Omental fat pad (tissue), 4 donors: ENCODE data around the gene FCSK. TPM values are rescaled to one million over a fixed set of nuclear protein-coding genes. Genes with fewer than 3 reads are reported as not detected.
"Not testable (repeated sequence)": the region's sequence is repeated elsewhere in the genome, so short reads cannot be mapped to it uniquely, and the experiment has no call there.

Source experiments
- ATAC-seq: fragments of 150-250 bp; one replicate; pipeline ENCODE4 v1.9.1; 2016; ENCODE audit warnings: mild to moderate bottlenecking, moderate library complexity; ENCODE audit not compliant: low FRiP score
- DNase-seq: peaks from one replicate; pipeline ENCODE4 v3.0.0-alpha.2; 2019; ENCODE audit warnings: low spot score
- total RNA-seq, 4 donors: library from RNA; depleted of rRNA; stranded (reverse); fragments of >200 nt; gene quantifications; one replicate each; pipeline ENCODE4 v1.1.0, GENCODE V29; 2016
- TF ChIP-seq, protein P1 (sequence below), 3 donors: fragments of 450-650 bp; IDR thresholded peaks; one replicate each; pipeline ENCODE4 v1.5.1; 2016 to 2017; ENCODE audit warnings: antibody characterized with exemption in 3 of 3, mild to moderate bottlenecking in 3 of 3, moderate library complexity in 2 of 3

Gene FCSK
- total RNA-seq, 4 donors from 2014 or later: 7.3 to 17.3 (median 12.8) TPM

DNA sequence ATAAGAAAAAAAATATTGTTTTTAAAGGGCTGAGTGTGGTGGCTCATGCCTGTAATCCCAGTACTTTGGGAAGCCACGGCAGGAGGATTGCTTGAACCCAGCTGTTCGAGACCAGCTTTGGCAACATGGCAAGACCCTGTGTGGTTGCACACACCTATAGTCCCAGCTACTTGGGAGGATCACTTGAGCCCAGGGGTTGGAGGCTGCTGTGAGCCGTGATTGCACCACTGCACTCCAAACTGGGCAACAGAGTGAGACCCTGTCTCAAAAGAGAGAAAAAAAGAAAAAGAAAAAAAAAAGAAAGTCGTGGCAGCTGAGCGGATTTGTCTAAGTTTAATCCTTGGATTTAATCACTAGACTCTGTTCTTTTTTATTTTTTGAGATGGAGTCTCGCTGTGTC, 6.3 kb upstream of the FCSK start:
- ATAC-seq: no peak
- no peak for DNase-seq
- TF ChIP-seq, protein P1, sequence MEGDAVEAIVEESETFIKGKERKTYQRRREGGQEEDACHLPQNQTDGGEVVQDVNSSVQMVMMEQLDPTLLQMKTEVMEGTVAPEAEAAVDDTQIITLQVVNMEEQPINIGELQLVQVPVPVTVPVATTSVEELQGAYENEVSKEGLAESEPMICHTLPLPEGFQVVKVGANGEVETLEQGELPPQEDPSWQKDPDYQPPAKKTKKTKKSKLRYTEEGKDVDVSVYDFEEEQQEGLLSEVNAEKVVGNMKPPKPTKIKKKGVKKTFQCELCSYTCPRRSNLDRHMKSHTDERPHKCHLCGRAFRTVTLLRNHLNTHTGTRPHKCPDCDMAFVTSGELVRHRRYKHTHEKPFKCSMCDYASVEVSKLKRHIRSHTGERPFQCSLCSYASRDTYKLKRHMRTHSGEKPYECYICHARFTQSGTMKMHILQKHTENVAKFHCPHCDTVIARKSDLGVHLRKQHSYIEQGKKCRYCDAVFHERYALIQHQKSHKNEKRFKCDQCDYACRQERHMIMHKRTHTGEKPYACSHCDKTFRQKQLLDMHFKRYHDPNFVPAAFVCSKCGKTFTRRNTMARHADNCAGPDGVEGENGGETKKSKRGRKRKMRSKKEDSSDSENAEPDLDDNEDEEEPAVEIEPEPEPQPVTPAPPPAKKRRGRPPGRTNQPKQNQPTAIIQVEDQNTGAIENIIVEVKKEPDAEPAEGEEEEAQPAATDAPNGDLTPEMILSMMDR (IDR thresholded peaks at IDR 0.05): no peak

DNA sequence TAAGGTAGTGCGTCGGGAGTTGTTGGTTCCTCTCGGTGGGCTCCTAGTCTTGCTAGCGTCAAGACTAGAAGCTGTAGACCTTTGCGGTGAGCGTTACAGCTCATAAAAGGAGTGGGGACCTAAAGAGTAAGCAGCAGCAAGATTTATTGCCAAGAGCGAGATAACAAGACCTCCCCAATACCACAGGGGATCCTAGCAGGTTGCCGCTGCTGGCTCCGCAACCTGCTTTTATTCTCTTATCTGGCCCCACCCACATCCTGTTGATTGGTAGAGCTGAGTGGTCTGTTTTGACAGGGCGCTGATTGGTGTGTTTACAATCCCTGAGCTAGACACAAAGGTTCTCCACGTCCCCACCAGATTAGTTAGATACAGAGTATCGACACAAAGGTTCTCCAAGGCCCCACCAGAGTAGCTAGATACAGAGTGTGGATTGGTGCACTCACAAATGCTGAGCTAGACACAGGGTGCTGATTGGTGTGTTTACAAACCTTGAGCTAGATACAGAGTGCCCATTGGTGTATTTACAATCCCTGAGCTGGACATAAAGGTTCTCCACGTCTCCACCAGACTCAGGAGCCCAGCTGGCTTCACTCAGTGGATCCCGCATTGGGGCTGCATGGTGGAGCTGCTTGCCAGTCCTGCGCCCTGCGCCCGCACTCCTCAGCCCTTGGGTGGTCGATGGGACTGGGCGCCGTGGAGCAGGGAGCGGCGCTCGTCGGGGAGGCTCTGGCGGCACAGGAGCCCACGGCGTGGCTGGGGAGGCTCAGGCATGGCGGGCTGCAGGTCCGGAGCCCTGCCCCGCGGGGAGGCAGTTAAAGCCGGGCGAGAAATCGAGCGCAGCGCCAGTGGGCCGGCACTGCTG, 4.0 kb upstream of the FCSK start:
- ATAC-seq: not testable (repeated sequence)

DNA sequence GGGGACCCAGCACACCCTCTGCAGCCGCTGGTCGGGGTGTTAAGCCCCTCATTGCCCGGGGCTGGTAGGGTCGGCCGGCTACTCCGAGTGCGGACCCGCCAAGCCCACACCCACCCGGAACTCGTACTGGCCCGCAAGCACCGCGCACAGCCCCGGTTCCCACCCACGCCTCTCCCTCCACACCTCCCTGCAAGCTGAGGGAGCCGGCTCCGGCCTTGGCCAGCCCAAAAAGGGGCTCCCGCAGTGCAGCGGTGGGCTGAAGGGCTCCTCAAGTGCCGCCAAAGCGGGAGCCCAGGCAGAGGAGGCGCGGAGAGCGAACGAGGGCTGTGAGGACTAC, 3.4 kb upstream of the FCSK start:
- DNase-seq, ATAC-seq: not testable (repeated sequence)

More for the DNA sequence above, 4.0 kb upstream of the FCSK start:
- not testable (repeated sequence) for DNase-seq

DNA sequence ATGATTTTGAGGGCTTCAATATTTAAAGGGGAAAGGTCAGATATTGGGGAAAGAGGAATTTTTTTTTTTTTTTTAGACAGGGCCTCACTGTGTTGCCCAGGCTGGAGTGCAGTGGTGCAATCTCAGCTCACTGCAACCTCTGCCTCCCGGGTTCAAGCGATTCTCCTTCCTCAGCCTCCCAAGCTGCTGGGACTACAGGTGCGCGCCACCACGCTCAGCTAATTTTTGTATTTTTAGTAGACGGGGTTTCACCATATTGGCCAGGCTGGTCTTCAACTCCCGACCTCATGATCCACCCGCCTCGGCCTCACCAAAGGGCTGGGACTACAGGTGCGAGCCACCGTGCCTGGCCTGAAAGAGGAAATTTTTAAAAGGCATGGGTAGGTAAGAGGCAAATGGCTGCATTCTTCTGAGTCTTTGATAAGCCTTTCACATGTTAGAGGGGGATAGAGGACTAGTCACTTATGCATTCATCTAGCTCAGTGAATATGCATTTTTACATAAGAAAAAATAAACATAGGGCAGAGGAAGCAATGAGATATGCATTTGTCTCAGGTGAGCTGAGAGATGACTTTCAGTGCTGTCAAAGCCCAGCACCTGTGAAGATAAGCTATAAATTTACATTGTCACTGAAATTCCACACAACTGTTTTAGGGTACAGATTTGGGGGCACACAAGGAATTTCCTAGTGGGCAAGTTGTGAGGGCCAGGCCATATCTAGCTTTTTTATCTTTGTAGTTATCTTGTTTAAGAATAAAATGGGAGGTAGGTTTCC, 1.1 kb upstream of the FCSK start:
- DNase-seq: no peak
- TF ChIP-seq, protein P1 (IDR thresholded peaks at IDR 0.05): no peak
- ATAC-seq: no peak

DNA sequence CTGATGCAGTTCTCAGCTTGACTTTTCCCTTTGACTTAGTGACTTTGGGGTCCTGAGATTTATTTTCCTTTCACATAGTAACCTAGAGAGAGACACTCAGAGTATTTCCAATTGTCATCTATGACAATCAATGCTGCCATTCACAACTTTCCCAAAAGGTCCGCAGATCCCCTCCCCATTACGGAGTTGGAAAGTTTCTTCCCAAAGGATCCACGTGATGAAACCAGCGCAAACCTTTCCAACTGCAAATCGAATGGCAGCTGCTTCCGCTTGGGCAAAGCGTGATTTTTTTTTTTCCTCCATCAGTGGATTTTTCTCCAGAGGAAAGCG, 538 bp upstream of the FCSK start:
- ATAC-seq: no peak
- DNase-seq: no peak
- TF ChIP-seq, protein P1 (IDR thresholded peaks at IDR 0.05): no peak

DNA sequence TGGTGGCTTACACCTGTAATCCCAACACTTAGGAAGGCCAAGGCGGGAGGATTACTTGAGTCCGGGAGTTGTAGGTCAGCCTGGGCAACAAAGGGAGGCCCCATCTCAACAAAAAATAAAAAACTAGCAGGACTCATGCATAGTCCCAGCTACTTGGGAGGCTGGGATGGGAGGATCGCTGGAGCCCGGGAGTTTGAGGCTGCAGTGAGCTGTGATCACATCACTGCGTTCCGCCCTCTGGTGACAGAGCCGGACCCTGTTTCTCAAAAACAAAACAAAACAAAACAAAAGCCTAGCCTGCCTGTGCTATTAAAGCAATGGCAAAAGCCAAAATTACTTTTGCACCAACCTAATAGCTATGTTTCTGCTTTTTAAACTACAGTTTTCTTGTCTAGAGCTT, 1.5 kb downstream of the FCSK start:
- DNase-seq (no peak), ATAC-seq (no peak)
- TF ChIP-seq, protein P1 (IDR thresholded peaks at IDR 0.05): no peak

DNA sequence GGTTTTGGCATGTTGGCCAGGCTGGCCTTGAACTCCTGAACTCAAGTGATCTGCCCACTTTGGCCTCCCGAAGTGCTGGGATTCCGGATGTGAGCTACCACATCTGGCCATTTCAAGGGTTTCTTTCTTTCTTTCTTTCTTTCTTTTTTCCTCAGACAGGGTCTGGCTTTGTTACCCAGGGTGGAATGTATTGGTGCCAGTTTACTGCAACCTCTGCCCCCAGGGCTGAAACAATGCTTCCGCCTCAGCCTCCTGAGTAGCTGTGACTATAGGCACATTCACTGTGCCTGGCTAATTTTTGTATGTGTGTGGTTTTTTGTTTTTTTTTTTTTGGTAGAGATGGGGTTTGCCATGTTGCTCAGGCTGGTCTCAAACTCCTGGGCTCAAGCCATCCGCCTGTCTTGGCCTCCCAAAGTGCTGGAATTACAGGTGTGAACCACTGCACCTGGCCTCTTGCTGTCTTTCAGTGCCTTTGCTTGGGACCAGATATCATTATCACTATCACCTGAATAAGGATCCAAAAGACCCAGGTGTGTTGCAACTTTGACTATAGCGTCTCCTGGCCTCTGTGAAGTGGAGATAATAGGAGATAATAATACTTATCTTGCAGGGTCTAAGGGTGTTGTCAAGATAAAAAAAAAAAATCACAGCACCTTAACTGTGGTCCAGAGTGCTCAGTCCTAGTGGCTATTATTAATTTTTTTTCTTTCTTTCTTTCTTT, 3.2 kb downstream of the FCSK start:
- ATAC-seq (no peak), DNase-seq (no peak)
- TF ChIP-seq, protein P1 (IDR thresholded peaks at IDR 0.05): no peak
